Neuronal stem cell (in vitro differentiated cells): ENCODE measurements around the gene ADTRP.

Experiments
- DNase-seq: peaks from one replicate; pipeline ENCODE4 v3.0.0-alpha.2; 2013; ENCODE audit warnings: low spot score
- H2AFZ ChIP-seq: one replicate; pipeline ENCODE4 v1.6.1; 2013; ENCODE audit warnings: mild to moderate bottlenecking, low read length, inconsistent platforms
- H2AK5ac ChIP-seq: 2 replicates; pipeline ENCODE4 v1.6.1; 2013; ENCODE audit warnings: low read depth, mild to moderate bottlenecking, inconsistent platforms, low read length, moderate library complexity, mixed read lengths
- H2BK120ac ChIP-seq: 2 replicates; pipeline ENCODE4 v1.6.1; 2013; ENCODE audit warnings: low read depth, mild to moderate bottlenecking, inconsistent platforms, low read length, moderate library complexity, mixed read lengths
- H2BK12ac ChIP-seq: one replicate; pipeline ENCODE4 v1.6.1; 2013; ENCODE audit warnings: low read length, inconsistent platforms
- H2BK15ac ChIP-seq: 2 replicates; pipeline ENCODE4 v1.6.1; 2013; ENCODE audit warnings: mild to moderate bottlenecking, low read length, inconsistent platforms, mixed read lengths
- H2BK5ac ChIP-seq: one replicate; pipeline ENCODE4 v1.6.1; 2013; ENCODE audit warnings: inconsistent platforms, mild to moderate bottlenecking, low read length, moderate library complexity
- H3K14ac ChIP-seq: one replicate; pipeline ENCODE4 v1.6.1; 2013; ENCODE audit warnings: low read length, inconsistent platforms
- H3K18ac ChIP-seq: 2 replicates; pipeline ENCODE4 v1.6.1; 2013; ENCODE audit warnings: low read length, inconsistent platforms
- H3K23ac ChIP-seq: 2 replicates; pipeline ENCODE4 v1.6.1; 2013; ENCODE audit warnings: low read depth, mild to moderate bottlenecking, mixed read lengths, low read length, inconsistent platforms; ENCODE audit not compliant: poor library complexity
- H3K27ac ChIP-seq: replicated peaks from 3 replicates; pipeline ENCODE4 v1.5.1; 2013; ENCODE audit warnings: low read length, inconsistent platforms
- H3K27me3 ChIP-seq, 3 experiments: 2 replicates each; pipeline ENCODE4 v1.6.1; 2013; ENCODE audit warnings: low read length in 3 of 3, mild to moderate bottlenecking in 2 of 3, inconsistent platforms in 1 of 3, low read depth in 1 of 3, mixed read lengths in 1 of 3, moderate library complexity in 1 of 3; ENCODE audit not compliant: control insufficient read depth in 3 of 3, insufficient read depth in 3 of 3
- H3K36me3 ChIP-seq, 2 donors: replicated peaks in 1 of 2; 2 replicates each; pipeline ENCODE4 v1.6.1; 2013; ENCODE audit warnings: low read length in 2 of 2; ENCODE audit not compliant: control insufficient read depth in 2 of 2, insufficient read depth in 2 of 2
- H3K4ac ChIP-seq: 2 replicates; pipeline ENCODE4 v1.6.1; 2013; ENCODE audit warnings: inconsistent platforms, mild to moderate bottlenecking, low read length, moderate library complexity
- H3K4me1 ChIP-seq, 2 donors: 1 replicate in 1 of 2; 2 replicates in 1 of 2; pipeline ENCODE4 v1.6.1; 2013; ENCODE audit warnings: low read length in 2 of 2, low read depth in 1 of 2; ENCODE audit not compliant: control insufficient read depth in 2 of 2, insufficient read depth in 1 of 2
- H3K4me2 ChIP-seq: one replicate; pipeline ENCODE4 v1.6.1; 2013; ENCODE audit warnings: mild to moderate bottlenecking, low read length, inconsistent platforms; ENCODE audit not compliant: insufficient read depth, poor library complexity, severe bottlenecking
- H3K4me3 ChIP-seq, 2 donors: 2 replicates each; pipeline ENCODE4 v1.5.1; 2013; ENCODE audit warnings: low read length in 2 of 2, mild to moderate bottlenecking in 2 of 2, inconsistent platforms in 1 of 2, moderate library complexity in 1 of 2
- H3K79me1 ChIP-seq: one replicate; pipeline ENCODE4 v1.6.1; 2013; ENCODE audit warnings: low read depth, mild to moderate bottlenecking, inconsistent platforms, low read length, moderate library complexity
- H3K9ac ChIP-seq: one replicate; pipeline ENCODE4 v1.6.1; 2013; ENCODE audit warnings: mild to moderate bottlenecking, low read depth, low read length, inconsistent platforms; ENCODE audit not compliant: poor library complexity
- H3K9me3 ChIP-seq, 2 donors: replicated peaks in 1 of 2; 2 replicates each; pipeline versions ENCODE3 to v1.6.1; 2013; ENCODE audit warnings: low read length in 2 of 2, mild to moderate bottlenecking in 2 of 2, inconsistent platforms in 1 of 2, low read depth in 1 of 2, mixed read lengths in 1 of 2, moderate library complexity in 1 of 2; ENCODE audit not compliant: control insufficient read depth in 2 of 2, insufficient read depth in 1 of 2
- H4K8ac ChIP-seq: one replicate; pipeline ENCODE4 v1.6.1; 2013; ENCODE audit warnings: low read depth, mild to moderate bottlenecking, inconsistent platforms, low read length, moderate library complexity
- H4K91ac ChIP-seq: one replicate; pipeline ENCODE4 v1.6.1; 2013; ENCODE audit warnings: low read length, low read depth, mild to moderate bottlenecking, inconsistent platforms; ENCODE audit not compliant: poor library complexity
- WGBS, 2 donors: extraction: QIAGEN DNeasy Blood & Tissue Kit; methylation state at CpG; one replicate each; pipeline ENCODE4 v1.1.7; 2013; ENCODE audit warnings: missing lambda C conversion rate in 2 of 2, mixed read lengths in 1 of 2; ENCODE audit not compliant: insufficient read length in 2 of 2, insufficient replicate concordance in 1 of 2; ENCODE audit errors: extremely low coverage in 2 of 2; 5-methylcytosine and 5-hydroxymethylcytosine counted together

Gene ADTRP

DNA sequence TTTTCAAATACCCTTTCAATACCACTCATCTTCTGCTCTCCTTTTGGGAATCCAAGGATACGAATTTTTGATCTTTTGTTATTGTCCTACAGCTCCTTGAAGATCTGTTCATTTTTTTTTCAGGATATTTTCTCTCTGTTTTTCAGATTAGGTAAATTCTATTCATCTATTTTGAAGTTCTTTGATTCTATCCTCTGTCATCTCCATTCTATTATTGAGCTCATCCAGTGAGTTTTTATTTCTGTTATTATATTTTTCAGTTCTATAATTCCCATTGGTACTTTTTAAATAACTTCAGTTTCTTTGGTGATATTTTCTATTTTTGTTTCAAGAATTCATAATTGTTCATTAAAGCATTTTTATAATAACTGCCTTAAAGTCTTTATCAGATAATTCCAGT lies 14.7 kb upstream of the ADTRP start:
- Histone ChIP-seq H3K27me3 (no peaks in the 10 kb centered on the region), H4K8ac (no peak overlapping the region), H3K18ac (no peak overlapping the region), H2AK5ac (no peak overlapping the region), H2BK5ac (no peak overlapping the region), H3K27ac (no peak overlapping the region), H2AFZ (no peak overlapping the region), H3K4me1 (peaks cover 0 to 10% of the 10 kb centered on the region in 2 donors), H2BK12ac (no peak overlapping the region), H4K91ac (no peak overlapping the region), H3K4me3 (no peak overlapping the region), H2BK120ac (no peak overlapping the region), H3K9ac (no peak overlapping the region), H3K79me1 (no peaks in the 10 kb centered on the region), H2BK15ac (no peak overlapping the region), H3K4me2 (no peak overlapping the region), H3K9me3 (no peaks in the 10 kb centered on the region), H3K4ac (no peak overlapping the region), H3K14ac (no peak overlapping the region), H3K23ac (no peak overlapping the region), H3K36me3 (no peaks in the 10 kb centered on the region)
- WGBS, 2 donors: no CpG with 5 or more reads among the region's 1 CpG
- no peak for DNase-seq

- WGBS, 2 donors: no CpG with 5 or more reads among the region's 8 CpGs
- Histone ChIP-seq H4K8ac (no peak overlapping the region), H3K18ac (no peak overlapping the region), H3K14ac (no peak overlapping the region), H3K9ac (no peak overlapping the region), H2AFZ (no peak overlapping the region), H3K79me1 (no peaks in the 10 kb centered on the region), H2BK12ac (no peak overlapping the region), H3K9me3 (no peaks in the 10 kb centered on the region), H4K91ac (no peak overlapping the region), H3K4me3 (no peak overlapping the region), H2BK120ac (no peak overlapping the region), H3K4ac (no peak overlapping the region), H3K27ac (no peak overlapping the region), H3K23ac (no peak overlapping the region), H3K36me3 (no peaks in the 10 kb centered on the region), H2BK5ac (no peak overlapping the region), H3K4me1 (peaks cover 0 to 10% of the 10 kb centered on the region in 2 donors), H3K27me3 (no peaks in the 10 kb centered on the region), H2AK5ac (no peak overlapping the region), H3K4me2 (no peak overlapping the region), H2BK15ac (no peak overlapping the region)
- no peak for DNase-seq
These were observed 12.9 kb upstream of the ADTRP start for GRCh38 chr6:11791354-11792107.

- no peak overlapping the region for H3K27ac ChIP-seq
- no peak overlapping the region for H2BK5ac ChIP-seq
- H2BK15ac ChIP-seq: no peak overlapping the region
- no peak overlapping the region for H3K9ac ChIP-seq
- H3K4me3 ChIP-seq: no peak overlapping the region
- H3K4ac ChIP-seq: no peak overlapping the region
- H3K36me3 ChIP-seq: no peaks in the 10 kb centered on the region
- no peaks in the 10 kb centered on the region for H3K27me3 ChIP-seq
- H4K91ac ChIP-seq: no peak overlapping the region
- no peak overlapping the region for H3K23ac ChIP-seq
- no CpG with 5 or more reads among the region's 5 CpGs for WGBS, 2 donors
- H4K8ac ChIP-seq: no peak overlapping the region
- H3K18ac ChIP-seq: no peak overlapping the region
- no peak overlapping the region for H2BK120ac ChIP-seq
- peaks cover 0 to 10% of the 10 kb centered on the region in 2 donors for H3K4me1 ChIP-seq
- H2BK12ac ChIP-seq: no peak overlapping the region
- no peak overlapping the region for H2AFZ ChIP-seq
- DNase-seq: no peak
- no peaks in the 10 kb centered on the region for H3K9me3 ChIP-seq
- no peaks in the 10 kb centered on the region for H3K79me1 ChIP-seq
- H2AK5ac ChIP-seq: no peak overlapping the region
- H3K4me2 ChIP-seq: no peak overlapping the region
- no peak overlapping the region for H3K14ac ChIP-seq
These were observed 11.1 kb upstream of the ADTRP start for GRCh38 chr6:11789744-11790143.

DNA sequence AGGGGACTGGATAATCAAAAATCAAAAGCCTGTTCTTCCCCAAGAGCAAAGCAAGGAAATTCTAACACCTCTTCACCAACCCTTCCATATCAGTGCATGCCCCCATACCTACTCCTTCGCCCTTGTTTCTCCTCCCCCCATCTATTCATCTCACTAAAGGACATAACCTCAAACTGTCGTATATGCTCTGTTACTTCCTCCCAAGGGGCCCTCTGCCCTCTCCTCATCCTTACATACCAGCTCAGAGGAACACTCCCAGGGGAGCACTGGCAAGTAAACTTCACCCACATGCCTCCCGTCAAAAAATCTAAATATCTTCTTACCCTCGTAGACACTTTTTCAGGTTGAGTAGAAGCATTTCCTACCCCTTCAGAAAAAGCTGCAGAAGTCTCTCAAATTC lies 9.4 kb upstream of the ADTRP start:
- no peak for DNase-seq
- H3K23ac ChIP-seq: no peak overlapping the region
- H3K9ac ChIP-seq: no peak overlapping the region
- H2BK5ac ChIP-seq: no peak overlapping the region
- no peaks in the 10 kb centered on the region for H3K9me3 ChIP-seq
- H2BK120ac ChIP-seq: no peak overlapping the region
- no peak overlapping the region for H3K14ac ChIP-seq
- no peak overlapping the region for H3K4ac ChIP-seq
- WGBS, 2 donors: no CpG with 5 or more reads among the region's 4 CpGs
- H3K79me1 ChIP-seq: no peaks in the 10 kb centered on the region
- H4K8ac ChIP-seq: no peak overlapping the region
- H3K36me3 ChIP-seq: no peaks in the 10 kb centered on the region
- no peak overlapping the region for H2AK5ac ChIP-seq
- H3K27me3 ChIP-seq: no peaks in the 10 kb centered on the region
- no peak overlapping the region for H3K18ac ChIP-seq
- H3K4me3 ChIP-seq: no peak overlapping the region
- H4K91ac ChIP-seq: no peak overlapping the region
- peaks cover 0 to 10% of the 10 kb centered on the region in 2 donors for H3K4me1 ChIP-seq
- no peak overlapping the region for H3K4me2 ChIP-seq
- no peak overlapping the region for H2AFZ ChIP-seq
- H2BK15ac ChIP-seq: no peak overlapping the region
- H3K27ac ChIP-seq: no peak overlapping the region
- no peak overlapping the region for H2BK12ac ChIP-seq
